ENCODE measurements around the gene MED12L.

DNA sequence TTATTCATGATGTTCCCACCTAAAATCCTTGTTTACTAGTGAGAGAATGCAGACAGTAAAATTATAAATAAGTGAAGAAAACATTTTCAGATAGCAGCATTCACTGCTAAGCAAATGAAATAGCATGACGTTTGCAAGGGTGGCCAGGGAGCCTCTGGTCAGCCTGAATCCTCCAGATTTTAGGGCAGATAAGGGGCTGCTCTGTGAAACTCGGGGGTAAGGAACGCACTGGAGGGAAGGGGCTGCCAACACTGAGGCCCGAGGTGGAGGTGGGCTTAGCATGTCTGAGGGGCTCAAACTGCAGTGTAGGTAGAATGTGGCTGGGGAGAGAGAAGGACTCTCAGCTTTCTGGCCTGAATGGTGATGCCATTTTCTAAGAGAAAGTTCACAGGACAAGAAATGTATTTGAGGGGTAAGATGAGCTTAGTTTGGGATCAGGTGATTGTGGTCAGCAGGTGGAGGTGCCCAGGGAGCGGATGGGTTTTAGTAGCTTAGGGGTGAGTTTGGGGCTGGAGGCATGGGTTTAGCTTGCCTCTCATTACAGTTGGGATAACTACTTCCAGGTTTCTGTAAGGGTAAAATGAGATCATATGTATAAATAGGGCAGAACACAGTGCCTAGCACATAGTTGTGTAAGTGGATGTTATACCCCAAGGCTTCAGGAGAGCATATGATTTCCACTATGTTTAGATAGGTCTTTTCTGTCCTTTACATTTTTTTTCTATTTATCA lies 97.0 kb downstream of the MED12L start:
- TF ChIP-seq, protein P1, sequence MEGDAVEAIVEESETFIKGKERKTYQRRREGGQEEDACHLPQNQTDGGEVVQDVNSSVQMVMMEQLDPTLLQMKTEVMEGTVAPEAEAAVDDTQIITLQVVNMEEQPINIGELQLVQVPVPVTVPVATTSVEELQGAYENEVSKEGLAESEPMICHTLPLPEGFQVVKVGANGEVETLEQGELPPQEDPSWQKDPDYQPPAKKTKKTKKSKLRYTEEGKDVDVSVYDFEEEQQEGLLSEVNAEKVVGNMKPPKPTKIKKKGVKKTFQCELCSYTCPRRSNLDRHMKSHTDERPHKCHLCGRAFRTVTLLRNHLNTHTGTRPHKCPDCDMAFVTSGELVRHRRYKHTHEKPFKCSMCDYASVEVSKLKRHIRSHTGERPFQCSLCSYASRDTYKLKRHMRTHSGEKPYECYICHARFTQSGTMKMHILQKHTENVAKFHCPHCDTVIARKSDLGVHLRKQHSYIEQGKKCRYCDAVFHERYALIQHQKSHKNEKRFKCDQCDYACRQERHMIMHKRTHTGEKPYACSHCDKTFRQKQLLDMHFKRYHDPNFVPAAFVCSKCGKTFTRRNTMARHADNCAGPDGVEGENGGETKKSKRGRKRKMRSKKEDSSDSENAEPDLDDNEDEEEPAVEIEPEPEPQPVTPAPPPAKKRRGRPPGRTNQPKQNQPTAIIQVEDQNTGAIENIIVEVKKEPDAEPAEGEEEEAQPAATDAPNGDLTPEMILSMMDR (conservative IDR thresholded peaks at IDR 0.05; ENCODE audit: low read length), result no peak
- TF ChIP-seq EZH2phosphoT487 (IDR thresholded peaks at IDR 0.05; ENCODE audit: borderline replicate concordance), result no peak

All from Loucy (cell line).